ENCODE results near the gene INTU.

DNA sequence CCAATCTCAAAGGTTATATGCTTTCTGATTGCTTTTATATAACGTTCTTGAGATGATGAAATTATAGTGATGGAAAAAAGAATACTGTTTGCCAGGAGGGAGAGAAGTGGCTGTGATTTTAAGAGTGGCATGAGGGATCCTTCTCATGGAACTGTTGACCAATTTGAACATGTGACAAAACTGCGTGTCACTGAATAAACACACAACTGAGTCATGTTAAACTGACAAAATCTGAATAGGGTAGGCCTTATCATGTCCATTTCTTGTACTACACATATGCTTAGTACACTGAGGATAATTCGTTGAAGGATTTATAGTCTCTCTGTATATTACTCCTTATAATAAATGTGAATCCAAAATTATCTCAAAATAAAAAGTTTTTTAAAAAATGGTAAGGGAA is 127.1 kb downstream of the INTU start:
- TF ChIP-seq, protein P1, sequence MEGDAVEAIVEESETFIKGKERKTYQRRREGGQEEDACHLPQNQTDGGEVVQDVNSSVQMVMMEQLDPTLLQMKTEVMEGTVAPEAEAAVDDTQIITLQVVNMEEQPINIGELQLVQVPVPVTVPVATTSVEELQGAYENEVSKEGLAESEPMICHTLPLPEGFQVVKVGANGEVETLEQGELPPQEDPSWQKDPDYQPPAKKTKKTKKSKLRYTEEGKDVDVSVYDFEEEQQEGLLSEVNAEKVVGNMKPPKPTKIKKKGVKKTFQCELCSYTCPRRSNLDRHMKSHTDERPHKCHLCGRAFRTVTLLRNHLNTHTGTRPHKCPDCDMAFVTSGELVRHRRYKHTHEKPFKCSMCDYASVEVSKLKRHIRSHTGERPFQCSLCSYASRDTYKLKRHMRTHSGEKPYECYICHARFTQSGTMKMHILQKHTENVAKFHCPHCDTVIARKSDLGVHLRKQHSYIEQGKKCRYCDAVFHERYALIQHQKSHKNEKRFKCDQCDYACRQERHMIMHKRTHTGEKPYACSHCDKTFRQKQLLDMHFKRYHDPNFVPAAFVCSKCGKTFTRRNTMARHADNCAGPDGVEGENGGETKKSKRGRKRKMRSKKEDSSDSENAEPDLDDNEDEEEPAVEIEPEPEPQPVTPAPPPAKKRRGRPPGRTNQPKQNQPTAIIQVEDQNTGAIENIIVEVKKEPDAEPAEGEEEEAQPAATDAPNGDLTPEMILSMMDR (IDR thresholded peaks at IDR 0.05): no peak
- TF ChIP-seq POLR2A (IDR thresholded peaks at IDR 0.05): no peak

All from breast epithelium (tissue), 3 donors.